Natural killer cell (primary cell): ENCODE data around the gene ATP1A4. TPM values are rescaled to one million over a fixed set of nuclear protein-coding genes. Genes with fewer than 3 reads are reported as not detected.

Source experiments
- ATAC-seq, 3 donors: fragments of 150-1000 bp in 2 of 3; fragments of 200-7000 bp in 1 of 3; cut with Tn5 transposase; 1 replicate in 1 of 3; 2 replicates in 2 of 3; pipeline ENCODE4 v1.10.0; 2021; ENCODE audit warnings: mild to moderate bottlenecking in 2 of 3, moderate library complexity in 2 of 3
- DNase-seq, 2 donors: peaks; one replicate each; pipeline versions ENCODE4 v3.0.0 to v3.0.0-alpha.2; 2013 to 2021; ENCODE audit warnings: mixed read lengths in 1 of 2
- H3K27ac ChIP-seq: one replicate; pipeline ENCODE4 v1.5.1; 2013; ENCODE audit warnings: mild to moderate bottlenecking, low read length
- H3K27me3 ChIP-seq: one replicate; pipeline ENCODE4 v1.6.1; 2013; ENCODE audit warnings: low read length; ENCODE audit not compliant: control insufficient read depth, insufficient read depth
- H3K36me3 ChIP-seq: one replicate; pipeline ENCODE4 v1.6.1; 2013; ENCODE audit warnings: low read length; ENCODE audit not compliant: control insufficient read depth, insufficient read depth
- H3K4me1 ChIP-seq: one replicate; pipeline ENCODE4 v1.6.1; 2013; ENCODE audit warnings: low read length; ENCODE audit not compliant: control insufficient read depth, insufficient read depth
- H3K4me3 ChIP-seq: one replicate; pipeline ENCODE4 v1.5.1; 2013; ENCODE audit warnings: low read length
- H3K9me3 ChIP-seq: one replicate; pipeline ENCODE4 v1.6.1; 2013; ENCODE audit warnings: low read length; ENCODE audit not compliant: control insufficient read depth, insufficient read depth
- H3K27ac Mint-ChIP-seq, 2 donors: one replicate each; pipeline ENCODE4 v1.8.0; 2022; ENCODE audit warnings: mild to moderate bottlenecking in 2 of 2, mixed read lengths in 2 of 2, moderate library complexity in 1 of 2
- H3K27me3 Mint-ChIP-seq, 2 donors: one replicate each; pipeline ENCODE4 v1.8.0; 2022; ENCODE audit warnings: low read depth in 2 of 2, mixed read lengths in 2 of 2
- H3K36me3 Mint-ChIP-seq: one replicate; pipeline ENCODE4 v1.8.0; 2022; ENCODE audit warnings: mixed read lengths
- H3K4me1 Mint-ChIP-seq, 2 donors: one replicate each; pipeline ENCODE4 v1.8.0; 2022; ENCODE audit warnings: mixed read lengths in 2 of 2
- H3K4me3 Mint-ChIP-seq: one replicate; pipeline ENCODE4 v1.8.0; 2022; ENCODE audit warnings: mild to moderate bottlenecking, moderate library complexity, mixed read lengths
- H3K9me3 Mint-ChIP-seq, 2 donors: one replicate each; pipeline ENCODE4 v1.8.0; 2022; ENCODE audit warnings: mixed read lengths in 2 of 2
- WGBS: methylation state at CpG from one replicate; pipeline ENCODE4 v1.1.7; 2013; ENCODE audit warnings: missing lambda C conversion rate; ENCODE audit not compliant: insufficient coverage; 5-methylcytosine and 5-hydroxymethylcytosine counted together
- intact Hi-C: fragments of 100-400 bp; cut with micrococcal nuclease; formaldehyde crosslinking; loops from one replicate; pipeline ENCODE4 v1.14.2; 2022
- total RNA-seq, 4 donors: library from RNA; stranded (reverse); fragments of 120-200 nt in 1 of 4; gene quantifications; one replicate each; pipeline versions ENCODE4 v1.2.3 to v1.2.4, GENCODE V29; 2013 to 2022
- TF ChIP-seq, protein P1 (sequence below): fragments of 200-600 bp; IDR thresholded peaks from one replicate; pipeline ENCODE4 v1.8.0; 2022; ENCODE audit warnings: antibody characterized with exemption

Gene ATP1A4
- total RNA-seq, 3 donors from 2014 or later (not counting 1 experiment from before 2014, with no cell fraction given), result not detected

DNA sequence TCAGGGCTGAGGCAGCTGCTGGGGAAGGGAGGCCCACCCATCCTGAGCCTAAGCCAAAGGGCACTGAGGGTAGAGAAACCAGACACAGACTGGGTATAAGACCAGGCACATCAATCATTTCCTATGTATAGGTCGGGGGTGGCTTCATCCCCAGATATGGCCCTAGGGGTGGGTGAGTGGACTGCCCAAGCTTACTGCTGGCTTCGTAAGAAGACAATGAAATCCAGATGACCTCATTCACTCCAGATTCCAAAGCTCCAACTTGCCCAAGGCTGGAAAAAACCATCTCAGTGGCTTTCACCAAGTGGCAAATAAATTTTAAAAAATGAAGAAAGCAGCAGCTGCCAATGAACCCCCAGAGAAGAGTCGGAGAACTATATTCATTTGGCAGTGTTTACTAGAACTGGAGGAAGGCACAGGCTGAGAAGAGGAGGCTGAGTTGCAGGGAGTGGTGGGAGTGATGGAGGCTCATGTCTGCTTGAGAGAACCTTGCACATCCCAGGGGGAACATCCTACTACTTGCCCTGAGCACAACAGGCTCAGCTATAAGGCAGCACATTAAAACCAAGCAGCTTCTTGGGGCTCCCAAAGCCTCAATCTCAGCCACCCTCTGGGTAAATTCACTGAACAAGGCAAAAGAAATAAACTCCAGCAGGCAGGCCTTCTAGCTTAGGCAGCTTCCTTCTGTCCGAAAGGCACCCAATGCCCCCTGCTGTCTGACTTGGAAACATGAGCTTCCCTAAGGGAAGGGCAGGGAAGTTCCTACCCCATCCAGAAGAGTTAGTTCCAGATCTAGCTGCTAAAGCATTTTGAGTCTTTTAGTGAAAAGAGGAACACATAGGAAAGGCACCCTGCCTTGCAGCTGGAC, 67.9 kb downstream of the ATP1A4 start:
- H3K4me1 ChIP-seq, result no peaks in the 10 kb centered on the region
- intact Hi-C loops, result no loop called here
- TF ChIP-seq, protein P1, sequence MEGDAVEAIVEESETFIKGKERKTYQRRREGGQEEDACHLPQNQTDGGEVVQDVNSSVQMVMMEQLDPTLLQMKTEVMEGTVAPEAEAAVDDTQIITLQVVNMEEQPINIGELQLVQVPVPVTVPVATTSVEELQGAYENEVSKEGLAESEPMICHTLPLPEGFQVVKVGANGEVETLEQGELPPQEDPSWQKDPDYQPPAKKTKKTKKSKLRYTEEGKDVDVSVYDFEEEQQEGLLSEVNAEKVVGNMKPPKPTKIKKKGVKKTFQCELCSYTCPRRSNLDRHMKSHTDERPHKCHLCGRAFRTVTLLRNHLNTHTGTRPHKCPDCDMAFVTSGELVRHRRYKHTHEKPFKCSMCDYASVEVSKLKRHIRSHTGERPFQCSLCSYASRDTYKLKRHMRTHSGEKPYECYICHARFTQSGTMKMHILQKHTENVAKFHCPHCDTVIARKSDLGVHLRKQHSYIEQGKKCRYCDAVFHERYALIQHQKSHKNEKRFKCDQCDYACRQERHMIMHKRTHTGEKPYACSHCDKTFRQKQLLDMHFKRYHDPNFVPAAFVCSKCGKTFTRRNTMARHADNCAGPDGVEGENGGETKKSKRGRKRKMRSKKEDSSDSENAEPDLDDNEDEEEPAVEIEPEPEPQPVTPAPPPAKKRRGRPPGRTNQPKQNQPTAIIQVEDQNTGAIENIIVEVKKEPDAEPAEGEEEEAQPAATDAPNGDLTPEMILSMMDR, result no peak
- Mint-ChIP-seq H3K4me3 (no peak overlapping the region), H3K36me3 (peaks cover 10% of the 10 kb centered on the region), H3K4me1 (no peaks in the 10 kb centered on the region), H3K27ac (peak overlapping the region in 1 of 2 donors; percentile 12), H3K27me3 (no peaks in the 10 kb centered on the region), H3K9me3 (no peaks in the 10 kb centered on the region)
- no peaks in the 10 kb centered on the region for H3K9me3 ChIP-seq
- ATAC-seq, result no peak
- H3K27ac ChIP-seq, result no peak overlapping the region
- H3K4me3 ChIP-seq, result no peak overlapping the region
- H3K27me3 ChIP-seq, result no peaks in the 10 kb centered on the region
- WGBS, result 92% methylated on average over 4 of the region's 4 CpGs
- H3K36me3 ChIP-seq, result peaks cover 94% of the 10 kb centered on the region
- DNase-seq, result peak in 1 of 2 donors; percentile 20

DNA sequence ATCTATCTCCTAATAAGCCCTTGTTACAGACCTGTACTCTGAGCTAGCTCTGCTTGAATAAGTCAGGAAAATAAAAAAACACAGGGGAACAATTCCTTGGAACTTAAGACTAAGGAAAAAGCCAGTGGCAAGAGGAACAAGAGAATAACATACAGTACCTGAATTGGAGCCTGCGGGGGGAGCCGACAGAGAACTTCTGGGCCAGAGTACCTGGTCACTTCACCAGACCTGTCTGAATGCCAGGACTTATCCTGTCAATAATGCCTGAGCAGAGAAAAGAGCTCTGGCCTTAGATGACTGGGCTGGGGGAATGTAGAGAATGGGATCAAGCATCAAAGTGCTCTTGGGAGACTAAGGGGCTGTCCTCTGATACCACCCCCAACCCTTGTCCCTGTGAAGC, 68.9 kb downstream of the ATP1A4 start:
- Histone ChIP-seq H3K27me3 (no peaks in the 10 kb centered on the region), H3K9me3 (no peaks in the 10 kb centered on the region), H3K4me3 (no peak overlapping the region), H3K27ac (no peak overlapping the region), H3K4me1 (no peaks in the 10 kb centered on the region), H3K36me3 (peaks cover 96% of the 10 kb centered on the region)
- intact Hi-C loops, result no loop called here
- no peaks in the 10 kb centered on the region for H3K4me1 Mint-ChIP-seq
- H3K27me3 Mint-ChIP-seq, result no peaks in the 10 kb centered on the region
- 98% methylated on average over 2 of the region's 2 CpGs for WGBS
- H3K9me3 Mint-ChIP-seq, result no peaks in the 10 kb centered on the region
- peak overlapping the region in 1 of 2 donors; percentile 12 for H3K27ac Mint-ChIP-seq
- TF ChIP-seq, protein P1, result no peak
- no peak for DNase-seq
- H3K4me3 Mint-ChIP-seq, result no peak overlapping the region
- ATAC-seq, result no peak
- H3K36me3 Mint-ChIP-seq, result peaks cover 8% of the 10 kb centered on the region

DNA sequence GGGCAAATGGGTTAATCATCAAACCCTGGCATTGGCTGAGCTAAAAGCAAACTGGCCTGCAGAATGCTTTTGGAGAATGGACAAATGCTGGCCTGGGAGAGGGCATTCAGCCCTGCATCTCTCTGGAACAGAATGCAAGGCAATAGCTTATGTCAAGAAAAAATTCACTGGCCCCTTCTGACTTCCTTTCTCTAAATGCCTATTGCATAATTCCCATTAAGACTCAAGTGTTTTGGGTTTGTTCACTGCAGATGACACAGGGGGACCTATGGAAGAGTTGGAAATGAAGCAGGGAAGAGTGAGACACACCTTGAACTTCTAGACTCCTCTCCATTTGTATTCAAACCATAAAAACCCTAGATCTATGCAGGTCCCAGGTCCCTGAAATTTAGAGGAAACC, 69.7 kb downstream of the ATP1A4 start:
- DNase-seq (no peak), ATAC-seq (no peak)
- Mint-ChIP-seq H3K4me3 (no peak overlapping the region), H3K27ac (no peak overlapping the region), H3K36me3 (no peaks in the 10 kb centered on the region), H3K4me1 (no peaks in the 10 kb centered on the region), H3K27me3 (no peaks in the 10 kb centered on the region), H3K9me3 (no peaks in the 10 kb centered on the region)
- Histone ChIP-seq H3K36me3 (peaks cover 95% of the 10 kb centered on the region), H3K4me3 (no peak overlapping the region), H3K27me3 (no peaks in the 10 kb centered on the region), H3K4me1 (no peaks in the 10 kb centered on the region), H3K9me3 (no peaks in the 10 kb centered on the region), H3K27ac (no peak overlapping the region)
- intact Hi-C loops, result no loop called here
- TF ChIP-seq, protein P1, result no peak

DNA sequence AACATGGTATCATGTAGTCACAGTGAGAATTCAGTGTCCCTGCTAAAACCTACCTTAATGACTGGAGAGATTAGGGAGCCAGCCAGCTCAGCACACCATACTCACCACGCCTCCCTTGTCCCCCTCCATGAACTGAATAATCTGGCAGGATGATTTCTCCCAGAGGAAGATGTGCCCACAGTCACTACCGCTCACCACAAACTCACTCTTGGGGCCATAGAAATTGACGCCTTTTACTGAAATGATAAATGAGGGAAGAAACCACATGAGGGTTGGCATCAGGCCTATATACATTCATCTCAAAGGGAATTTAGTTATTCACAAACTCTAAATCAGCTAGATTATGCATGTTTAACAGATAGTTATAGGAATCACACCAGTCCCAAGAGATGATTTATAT, 71.1 kb downstream of the ATP1A4 start:
- DNase-seq (no peak), ATAC-seq (no peak)
- peaks cover 96% of the 10 kb centered on the region for H3K36me3 ChIP-seq
- H3K9me3 Mint-ChIP-seq, result no peaks in the 10 kb centered on the region
- H3K4me1 Mint-ChIP-seq, result no peaks in the 10 kb centered on the region
- no peaks in the 10 kb centered on the region for H3K36me3 Mint-ChIP-seq
- intact Hi-C loops, result no loop called here
- TF ChIP-seq, protein P1, result no peak
- WGBS, result 89% methylated on average over 1 of the region's 3 CpGs
- H3K27me3 ChIP-seq, result no peaks in the 10 kb centered on the region
- H3K9me3 ChIP-seq, result no peaks in the 10 kb centered on the region
- no peaks in the 10 kb centered on the region for H3K4me1 ChIP-seq
- no peaks in the 10 kb centered on the region for H3K27me3 Mint-ChIP-seq
- H3K27ac Mint-ChIP-seq, result no peak overlapping the region
- H3K4me3 ChIP-seq, result no peak overlapping the region
- H3K27ac ChIP-seq, result no peak overlapping the region
- H3K4me3 Mint-ChIP-seq, result no peak overlapping the region
